Measurements from ENCODE around the gene DCDC2B. TPM values are rescaled to one million over a fixed set of nuclear protein-coding genes. Genes with fewer than 3 reads are reported as not detected.
"Not testable (repeated sequence)": the region's sequence is repeated elsewhere in the genome, so short reads cannot be mapped to it uniquely, and the experiment has no call there.

The DCDC2B gene
- polyA plus RNA-seq (2013, experiment 1 of 2), result not detected
- polyA plus RNA-seq (2013, experiment 2 of 2), result not detected

DNA sequence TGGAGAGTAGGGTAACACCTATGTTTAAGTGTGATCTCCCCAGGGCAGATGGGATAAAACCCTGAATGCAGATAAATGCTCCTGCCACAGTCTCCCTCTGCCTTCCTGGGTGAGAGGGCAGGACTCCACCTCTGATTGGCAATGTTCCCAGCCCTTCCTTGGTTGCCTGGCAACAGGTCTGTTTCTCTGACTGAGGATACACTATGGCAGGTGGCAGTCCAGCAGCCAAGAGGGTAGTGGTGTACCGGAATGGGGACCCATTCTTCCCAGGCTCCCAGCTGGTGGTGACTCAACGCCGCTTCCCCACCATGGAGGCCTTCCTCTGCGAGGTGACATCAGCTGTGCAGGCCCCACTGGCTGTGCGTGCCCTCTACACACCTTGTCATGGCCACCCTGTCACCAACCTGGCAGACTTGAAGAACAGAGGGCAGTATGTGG lies at the start of gene DCDC2B:
Gene DCDC2B, plus strand, starts transcription at position 199 of the 438 bp plus-strand sequence. Its CDS starts 5 bp downstream, at position 204.
- H3K4me3 ChIP-seq (ENCODE audit: low read length), result no peak within 1 kb of the TSS
- H3K36me3 ChIP-seq (ENCODE audit: insufficient read depth, low read length), result 0 out of 2 replicates have a peak, but pooled peaks cover 7% of the 10 kb centered on the region
- WGBS, result 91% methylated on average over 5 of the region's 5 CpGs
- H3K27me3 ChIP-seq (ENCODE audit: insufficient read depth, low read length), result no peaks in the 10 kb centered on the region
- no peaks in the 10 kb centered on the region; the same call in 1 of the 2 replicates for H3K4me1 ChIP-seq (ENCODE audit: insufficient read depth, low read length)
- H3K9me3 ChIP-seq (ENCODE audit: insufficient read depth, low read depth, low read length), result no peaks in the 10 kb centered on the region
- H3K27ac ChIP-seq (ENCODE audit: low read depth, low read length), result no peak within 1 kb of the TSS
- no peak within 1 kb of the TSS for H3K9ac ChIP-seq (ENCODE audit: low read depth, low read length)

DNA sequence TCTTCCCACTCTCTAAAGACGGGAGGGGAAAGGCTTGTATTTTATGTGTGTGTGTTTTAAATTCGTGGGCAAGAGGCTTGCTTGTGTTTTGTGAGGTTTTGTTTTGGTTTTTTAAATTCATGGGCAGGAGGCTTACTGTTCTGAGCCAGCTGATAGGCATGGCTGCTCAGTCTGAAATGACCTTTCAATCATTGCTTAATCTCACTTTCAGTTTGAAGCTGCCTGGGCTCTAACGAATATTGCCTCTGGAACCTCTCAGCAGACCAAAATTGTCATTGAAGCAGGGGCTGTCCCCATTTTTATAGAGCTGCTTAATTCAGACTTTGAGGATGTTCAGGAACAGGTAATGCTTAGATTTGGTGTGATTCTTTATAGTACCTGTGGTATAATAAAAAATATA lies 49.7 kb upstream of the DCDC2B start:
- no peaks in the 10 kb centered on the region for H3K4me1 ChIP-seq (ENCODE audit: insufficient read depth, low read length)
- no peak overlapping the region for H3K27ac ChIP-seq (ENCODE audit: low read depth, low read length)
- H3K9ac ChIP-seq (ENCODE audit: low read depth, low read length), result no peak overlapping the region
- H3K9me3 ChIP-seq (ENCODE audit: insufficient read depth, low read depth, low read length), result no peaks in the 10 kb centered on the region
- H3K36me3 ChIP-seq (ENCODE audit: insufficient read depth, low read length), result peaks cover 77% of the 10 kb centered on the region
- H3K27me3 ChIP-seq (ENCODE audit: insufficient read depth, low read length), result no peaks in the 10 kb centered on the region
- H3K4me3 ChIP-seq (ENCODE audit: low read length), result no peak overlapping the region
- 93% methylated on average over 3 of the region's 3 CpGs for WGBS

DNA sequence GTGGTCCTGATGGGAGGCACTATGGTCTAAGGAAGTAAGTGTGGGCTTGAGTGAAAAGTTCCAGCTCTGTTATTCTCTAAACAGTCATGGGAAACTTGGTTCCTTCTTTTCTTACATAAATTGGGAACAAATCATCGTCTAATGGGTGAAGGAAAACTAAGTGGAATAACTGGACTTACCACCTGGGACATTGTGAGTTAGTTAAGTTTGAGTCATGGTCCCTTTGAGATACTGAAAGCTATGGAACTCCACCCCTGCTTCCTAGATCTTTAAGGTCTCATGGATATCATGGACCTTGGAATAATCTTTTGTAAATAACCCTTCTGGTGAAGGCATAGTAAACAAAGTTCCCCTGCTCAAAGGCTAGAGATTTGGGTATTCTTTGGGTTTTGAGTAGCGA lies 45.5 kb upstream of the DCDC2B start:
- Histone ChIP-seq H3K9ac (ENCODE audit: low read depth, low read length) (no peak overlapping the region), H3K27ac (ENCODE audit: low read depth, low read length) (no peak overlapping the region), H3K4me3 (ENCODE audit: low read length) (no peak overlapping the region), H3K27me3 (ENCODE audit: insufficient read depth, low read length) (no peaks in the 10 kb centered on the region), H3K4me1 (ENCODE audit: insufficient read depth, low read length) (no peaks in the 10 kb centered on the region), H3K9me3 (ENCODE audit: insufficient read depth, low read depth, low read length) (no peaks in the 10 kb centered on the region), H3K36me3 (ENCODE audit: insufficient read depth, low read length) (peaks cover 84% of the 10 kb centered on the region)
- WGBS, result 100% methylated on average over 2 of the region's 2 CpGs

DNA sequence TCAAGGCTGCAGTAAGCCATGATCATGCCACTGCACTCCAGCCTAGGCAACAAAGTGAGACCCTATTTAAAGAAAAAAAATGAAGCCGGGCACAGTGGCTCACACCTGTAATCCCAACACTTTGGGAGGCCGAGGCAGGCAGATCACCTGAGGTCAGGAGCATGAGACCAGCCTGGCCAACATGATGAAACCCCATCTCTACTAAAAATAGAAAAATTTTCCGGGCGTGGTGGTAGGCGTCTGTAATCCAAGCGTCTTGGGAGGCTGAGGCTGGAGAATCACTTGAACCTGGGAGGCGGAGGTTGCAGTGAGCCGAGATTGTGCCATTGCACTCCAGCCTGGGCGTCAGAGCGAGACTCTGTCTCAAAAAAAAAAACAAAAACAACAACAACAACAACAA lies 43.3 kb upstream of the DCDC2B start:
- peaks cover 82% of the 10 kb centered on the region for H3K36me3 ChIP-seq (ENCODE audit: insufficient read depth, low read length)
- H3K9ac ChIP-seq (ENCODE audit: low read depth, low read length); H3K4me1 ChIP-seq (ENCODE audit: insufficient read depth, low read length); H3K9me3 ChIP-seq (ENCODE audit: insufficient read depth, low read depth, low read length); H3K4me3 ChIP-seq (ENCODE audit: low read length); H3K27me3 ChIP-seq (ENCODE audit: insufficient read depth, low read length); H3K27ac ChIP-seq (ENCODE audit: low read depth, low read length): not testable (repeated sequence)
- WGBS, result 95% methylated on average over 10 of the region's 10 CpGs

DNA sequence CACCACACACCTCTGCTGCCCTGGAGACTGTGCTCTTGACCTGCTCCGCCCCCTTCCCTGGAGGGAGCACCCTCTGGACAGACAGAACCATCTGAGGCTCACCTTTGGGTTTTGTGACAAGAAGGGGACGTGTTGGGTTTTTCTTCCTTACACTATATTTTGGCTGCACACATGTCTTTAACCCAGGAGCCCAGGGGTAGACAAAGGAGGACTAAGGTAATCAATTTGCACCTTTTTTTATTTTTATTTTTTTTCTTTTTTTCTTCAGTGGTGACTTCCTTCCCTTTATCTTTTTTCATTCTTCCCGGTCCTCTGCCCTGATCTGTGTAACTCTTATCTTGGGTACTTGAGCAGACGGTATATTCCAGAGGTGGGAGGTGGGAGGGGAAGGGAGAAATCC lies 37.9 kb upstream of the DCDC2B start:
- Histone ChIP-seq H3K4me3 (ENCODE audit: low read length) (no peak overlapping the region), H3K27me3 (ENCODE audit: insufficient read depth, low read length) (no peaks in the 10 kb centered on the region), H3K9me3 (ENCODE audit: insufficient read depth, low read depth, low read length) (no peaks in the 10 kb centered on the region), H3K9ac (ENCODE audit: low read depth, low read length) (no peak overlapping the region), H3K27ac (ENCODE audit: low read depth, low read length) (no peak overlapping the region), H3K36me3 (ENCODE audit: insufficient read depth, low read length) (peaks cover 83% of the 10 kb centered on the region), H3K4me1 (ENCODE audit: insufficient read depth, low read length) (no peaks in the 10 kb centered on the region)
- 90% methylated on average over 3 of the region's 4 CpGs for WGBS

- Histone ChIP-seq H3K36me3 (ENCODE audit: insufficient read depth, low read length) (peaks cover 74% of the 10 kb centered on the region), H3K4me3 (ENCODE audit: low read length) (no peak overlapping the region), H3K27ac (ENCODE audit: low read depth, low read length) (no peak overlapping the region), H3K27me3 (ENCODE audit: insufficient read depth, low read length) (no peaks in the 10 kb centered on the region), H3K9me3 (ENCODE audit: insufficient read depth, low read depth, low read length) (no peaks in the 10 kb centered on the region), H3K4me1 (ENCODE audit: insufficient read depth, low read length) (peaks cover 2% of the 10 kb centered on the region; the same call in 1 of the 2 replicates), H3K9ac (ENCODE audit: low read depth, low read length) (no peak overlapping the region)
- 89% methylated on average over 1 of the region's 1 CpG for WGBS
Measured at GRCh38 chr1:32172621-32173245, 36.2 kb upstream of the DCDC2B start.

GRCh38 chr1:32178380-32179192 lies 30.3 kb upstream of the DCDC2B start:
- Histone ChIP-seq H3K9ac (ENCODE audit: low read depth, low read length) (peak overlapping the region; percentile 90), H3K4me1 (ENCODE audit: insufficient read depth, low read length) (peaks cover 25% of the 10 kb centered on the region), H3K27ac (ENCODE audit: low read depth, low read length) (peak overlapping the region; percentile 91), H3K9me3 (ENCODE audit: insufficient read depth, low read depth, low read length) (no peaks in the 10 kb centered on the region), H3K27me3 (ENCODE audit: insufficient read depth, low read length) (no peaks in the 10 kb centered on the region), H3K36me3 (ENCODE audit: insufficient read depth, low read length) (peaks cover 43% of the 10 kb centered on the region), H3K4me3 (ENCODE audit: low read length) (peak overlapping the region; percentile 85)
- 79% methylated on average over 7 of the region's 7 CpGs for WGBS

DNA sequence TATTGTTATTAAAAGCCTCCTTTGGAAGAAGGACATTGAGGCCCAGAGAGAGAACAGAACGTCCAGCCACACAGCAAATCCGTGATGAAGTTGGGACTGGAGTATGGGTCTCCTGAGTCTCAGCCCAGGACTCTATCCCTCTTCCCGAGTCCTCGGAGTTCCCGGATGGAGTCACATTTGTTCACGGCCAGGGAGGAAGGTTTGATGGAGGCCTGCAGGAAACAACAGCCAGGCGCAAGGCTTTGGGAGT lies 29.8 kb upstream of the DCDC2B start:
- Histone ChIP-seq H3K4me1 (ENCODE audit: insufficient read depth, low read length) (peaks cover 25% of the 10 kb centered on the region), H3K36me3 (ENCODE audit: insufficient read depth, low read length) (peaks cover 43% of the 10 kb centered on the region), H3K9ac (ENCODE audit: low read depth, low read length) (peak overlapping the region; percentile 90), H3K4me3 (ENCODE audit: low read length) (peak overlapping the region; percentile 85), H3K27me3 (ENCODE audit: insufficient read depth, low read length) (no peaks in the 10 kb centered on the region), H3K27ac (ENCODE audit: low read depth, low read length) (peak overlapping the region; percentile 91), H3K9me3 (ENCODE audit: insufficient read depth, low read depth, low read length) (no peaks in the 10 kb centered on the region)
- 35% methylated on average over 7 of the region's 7 CpGs for WGBS

DNA sequence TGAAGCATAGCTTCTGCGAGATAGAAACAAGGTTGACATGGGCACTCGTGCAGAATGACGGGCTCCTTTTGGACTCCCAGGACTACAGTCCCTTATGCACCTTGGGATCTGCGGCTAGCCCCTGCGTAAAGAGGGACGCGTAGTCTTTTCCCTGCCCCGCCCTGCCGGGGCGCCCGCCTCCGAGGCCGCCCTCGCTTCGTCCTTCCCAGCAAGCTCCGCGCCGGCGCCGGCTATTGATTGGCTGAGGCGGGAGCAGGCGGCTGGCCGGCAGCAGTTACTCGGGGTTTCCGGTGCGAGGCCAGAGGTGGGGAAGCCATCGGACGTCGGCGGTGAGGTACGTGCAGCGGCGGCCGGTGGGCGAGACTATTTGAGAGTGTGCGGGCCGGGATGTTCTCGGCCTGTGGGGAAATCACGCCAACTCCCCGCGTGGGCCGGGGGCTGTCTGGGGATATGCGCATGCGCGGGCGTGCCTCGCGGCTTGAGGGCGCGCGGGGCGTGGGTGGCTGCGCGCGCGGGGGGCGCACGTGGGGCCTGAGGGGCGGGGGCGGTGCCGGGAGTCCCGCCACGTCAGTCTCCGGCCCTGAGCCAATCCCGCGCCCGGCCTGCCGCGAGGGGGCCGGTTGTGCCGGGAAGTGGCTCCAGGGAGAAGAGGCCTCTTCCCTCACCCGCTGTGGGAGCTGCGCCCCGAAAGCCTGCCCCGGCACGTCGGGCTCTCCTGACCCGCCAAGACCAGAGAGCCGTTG lies 29.3 kb upstream of the DCDC2B start, which contains the start of gene TXLNA:
Gene TXLNA, plus strand, starts transcription at position 233 of the 743 bp plus-strand sequence. CDS start 671 bp downstream, outside the sequence.
- peaks cover 44% of the 10 kb centered on the region for H3K36me3 ChIP-seq (ENCODE audit: insufficient read depth, low read length)
- H3K4me1 ChIP-seq (ENCODE audit: insufficient read depth, low read length), result peaks cover 25% of the 10 kb centered on the region
- no peaks in the 10 kb centered on the region for H3K9me3 ChIP-seq (ENCODE audit: insufficient read depth, low read depth, low read length)
- peak within 1 kb of the TSS; percentile 85 for H3K4me3 ChIP-seq (ENCODE audit: low read length)
- under 1% methylated on average over 79 of the region's 79 CpGs for WGBS
- no peaks in the 10 kb centered on the region for H3K27me3 ChIP-seq (ENCODE audit: insufficient read depth, low read length)
- peak within 1 kb of the TSS; percentile 90 for H3K9ac ChIP-seq (ENCODE audit: low read depth, low read length)
- H3K27ac ChIP-seq (ENCODE audit: low read depth, low read length), result peak within 1 kb of the TSS; percentile 91

DNA sequence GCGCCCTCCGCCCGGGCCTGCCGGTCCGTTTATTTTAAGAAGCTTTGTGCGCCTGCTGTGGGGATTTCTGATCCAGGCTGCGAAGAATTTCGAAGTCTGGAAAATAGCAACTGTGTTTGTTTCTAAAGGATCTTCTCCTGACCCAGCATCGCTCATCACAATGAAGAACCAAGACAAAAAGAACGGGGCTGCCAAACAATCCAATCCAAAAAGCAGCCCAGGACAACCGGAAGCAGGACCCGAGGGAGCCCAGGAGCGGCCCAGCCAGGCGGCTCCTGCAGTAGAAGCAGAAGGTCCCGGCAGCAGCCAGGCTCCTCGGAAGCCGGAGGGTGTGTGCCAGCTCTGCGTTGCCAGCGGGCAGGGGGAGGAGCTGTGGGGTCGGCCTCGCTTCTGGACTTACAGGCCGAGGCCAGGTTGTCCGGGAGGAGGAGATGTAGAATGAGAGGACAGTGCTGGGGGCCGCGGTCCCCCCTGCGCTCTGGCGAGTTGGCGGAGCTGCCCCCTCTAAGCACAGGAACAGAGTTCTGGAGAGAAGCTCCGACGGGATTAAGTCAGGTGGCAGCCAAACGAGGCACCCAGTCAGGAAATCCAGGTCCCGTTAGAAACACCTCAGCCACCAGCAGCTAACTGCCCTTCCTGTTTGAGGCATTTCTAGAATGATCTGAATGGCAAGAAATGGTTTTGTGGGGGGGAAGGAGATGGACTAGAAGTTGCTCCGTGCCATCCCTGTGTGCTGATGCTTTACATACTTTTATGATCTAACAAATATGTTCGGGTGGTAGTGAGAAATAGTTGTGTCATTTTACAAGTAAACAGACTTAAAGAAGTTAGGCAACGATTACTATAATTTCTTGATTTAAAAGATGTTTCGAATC lies 28.5 kb upstream of the DCDC2B start:
- Histone ChIP-seq H3K4me1 (ENCODE audit: insufficient read depth, low read length) (peaks cover 25% of the 10 kb centered on the region), H3K36me3 (ENCODE audit: insufficient read depth, low read length) (peaks cover 45% of the 10 kb centered on the region), H3K4me3 (ENCODE audit: low read length) (peak overlapping the region; percentile 85), H3K9ac (ENCODE audit: low read depth, low read length) (peak overlapping the region; percentile 90), H3K27me3 (ENCODE audit: insufficient read depth, low read length) (no peaks in the 10 kb centered on the region), H3K27ac (ENCODE audit: low read depth, low read length) (peak overlapping the region; percentile 91), H3K9me3 (ENCODE audit: insufficient read depth, low read depth, low read length) (no peaks in the 10 kb centered on the region)
- WGBS, result 19% methylated on average over 36 of the region's 36 CpGs
